Large intestine (tissue), 3 donors: ENCODE data around the gene MCTP2. TPM values are rescaled to one million over a fixed set of nuclear protein-coding genes. Genes with fewer than 3 reads are reported as not detected.

Source experiments
- DNase-seq, 2 donors: peaks; one replicate each; pipeline versions ENCODE4 v3.0.0 to v3.0.0-alpha.2; 2013
- H3K27ac ChIP-seq: one replicate; pipeline ENCODE4 v1.5.1; 2013; ENCODE audit warnings: low read length
- H3K27me3 ChIP-seq: 2 replicates; pipeline ENCODE4 v1.6.1; 2013; ENCODE audit warnings: low read length; ENCODE audit not compliant: control insufficient read depth, insufficient read depth
- H3K36me3 ChIP-seq: 2 replicates; pipeline ENCODE4 v1.6.1; 2013; ENCODE audit warnings: low read length; ENCODE audit not compliant: control insufficient read depth, insufficient read depth
- H3K4me1 ChIP-seq: one replicate; pipeline ENCODE4 v1.6.1; 2013; ENCODE audit warnings: low read length; ENCODE audit not compliant: control insufficient read depth, insufficient read depth
- H3K4me3 ChIP-seq: one replicate; pipeline ENCODE4 v1.5.1; 2013; ENCODE audit warnings: low read length
- H3K9me3 ChIP-seq: one replicate; pipeline ENCODE4 v1.6.1; 2013; ENCODE audit warnings: mild to moderate bottlenecking, low read depth, low read length, moderate library complexity; ENCODE audit not compliant: control insufficient read depth
- WGBS: methylation state at CpG from one replicate; pipeline ENCODE4 v1.1.5; 2013; ENCODE audit warnings: low lambda C conversion rate; ENCODE audit not compliant: insufficient coverage; 5-methylcytosine and 5-hydroxymethylcytosine counted together
- polyA plus RNA-seq: library from polyadenylated mRNA; unstranded; fragments of 120-200 nt; gene quantifications from one replicate; pipeline ENCODE4 v1.2.1, GENCODE V29; 2013

MCTP2 gene
- polyA plus RNA-seq, 1 donor = 18.7 TPM

GRCh38 chr15:94274745-94275144 lies 43.4 kb downstream of the MCTP2 start:
- H3K27me3 ChIP-seq = no peaks in the 10 kb centered on the region
- no peak for DNase-seq
- no CpG with 5 or more reads among the region's 1 CpG for WGBS
- no peaks in the 10 kb centered on the region for H3K9me3 ChIP-seq
- H3K27ac ChIP-seq = no peak overlapping the region
- H3K36me3 ChIP-seq = no peaks in the 10 kb centered on the region
- H3K4me3 ChIP-seq = no peak overlapping the region
- no peaks in the 10 kb centered on the region for H3K4me1 ChIP-seq

- Histone ChIP-seq H3K36me3 (no peaks in the 10 kb centered on the region), H3K27me3 (no peaks in the 10 kb centered on the region), H3K27ac (no peak overlapping the region), H3K4me3 (no peak overlapping the region), H3K4me1 (no peaks in the 10 kb centered on the region), H3K9me3 (no peaks in the 10 kb centered on the region)
- WGBS = 86% methylated on average over 1 of the region's 1 CpG
- DNase-seq = no peak
These were observed 46.1 kb downstream of the MCTP2 start for GRCh38 chr15:94277485-94277884.

- H3K9me3 ChIP-seq = no peaks in the 10 kb centered on the region
- DNase-seq = no peak
- no CpG with 5 or more reads among the region's 2 CpGs for WGBS
- no peak overlapping the region for H3K4me3 ChIP-seq
- no peaks in the 10 kb centered on the region for H3K27me3 ChIP-seq
- H3K36me3 ChIP-seq = no peaks in the 10 kb centered on the region
- no peaks in the 10 kb centered on the region for H3K4me1 ChIP-seq
- H3K27ac ChIP-seq = no peak overlapping the region
These were observed 48.4 kb downstream of the MCTP2 start for GRCh38 chr15:94279736-94280135.

- Histone ChIP-seq H3K4me1 (no peaks in the 10 kb centered on the region), H3K9me3 (no peaks in the 10 kb centered on the region), H3K27ac (no peak overlapping the region), H3K36me3 (no peaks in the 10 kb centered on the region), H3K4me3 (no peak overlapping the region), H3K27me3 (no peaks in the 10 kb centered on the region)
- no peak for DNase-seq
- 100% methylated on average over 2 of the region's 3 CpGs for WGBS
These were observed 48.9 kb downstream of the MCTP2 start for GRCh38 chr15:94280301-94280700.

- no peak overlapping the region for H3K27ac ChIP-seq
- 100% methylated on average over 1 of the region's 7 CpGs for WGBS
- no peaks in the 10 kb centered on the region for H3K36me3 ChIP-seq
- H3K4me1 ChIP-seq = no peaks in the 10 kb centered on the region
- no peak for DNase-seq
- no peak overlapping the region for H3K4me3 ChIP-seq
- no peaks in the 10 kb centered on the region for H3K27me3 ChIP-seq
- no peaks in the 10 kb centered on the region for H3K9me3 ChIP-seq
These were observed 51.2 kb downstream of the MCTP2 start for GRCh38 chr15:94282269-94283250.

GRCh38 chr15:94286583-94286982 lies 55.2 kb downstream of the MCTP2 start:
- H3K4me1 ChIP-seq = no peaks in the 10 kb centered on the region
- H3K36me3 ChIP-seq = no peaks in the 10 kb centered on the region
- WGBS = 100% methylated on average over 2 of the region's 3 CpGs
- H3K27ac ChIP-seq = no peak overlapping the region
- no peak overlapping the region for H3K4me3 ChIP-seq
- no peaks in the 10 kb centered on the region for H3K9me3 ChIP-seq
- DNase-seq = peak in 1 of 2 donors; percentile 8
- H3K27me3 ChIP-seq = no peaks in the 10 kb centered on the region

GRCh38 chr15:94287794-94288246 lies 56.5 kb downstream of the MCTP2 start:
- WGBS = 80% methylated on average over 1 of the region's 4 CpGs
- H3K9me3 ChIP-seq = no peaks in the 10 kb centered on the region
- no peak overlapping the region for H3K4me3 ChIP-seq
- DNase-seq = no peak
- no peaks in the 10 kb centered on the region for H3K27me3 ChIP-seq
- no peaks in the 10 kb centered on the region for H3K36me3 ChIP-seq
- H3K27ac ChIP-seq = no peak overlapping the region
- H3K4me1 ChIP-seq = no peaks in the 10 kb centered on the region

GRCh38 chr15:94290730-94291129 lies 59.4 kb downstream of the MCTP2 start:
- no peaks in the 10 kb centered on the region for H3K9me3 ChIP-seq
- H3K36me3 ChIP-seq = no peaks in the 10 kb centered on the region
- no peak overlapping the region for H3K4me3 ChIP-seq
- H3K27me3 ChIP-seq = no peaks in the 10 kb centered on the region
- no peaks in the 10 kb centered on the region for H3K4me1 ChIP-seq
- DNase-seq = no peak
- WGBS = 100% methylated on average over 1 of the region's 1 CpG
- H3K27ac ChIP-seq = no peak overlapping the region

- Histone ChIP-seq H3K4me3 (no peak overlapping the region), H3K36me3 (no peaks in the 10 kb centered on the region), H3K27ac (no peak overlapping the region), H3K4me1 (no peaks in the 10 kb centered on the region), H3K27me3 (no peaks in the 10 kb centered on the region), H3K9me3 (no peaks in the 10 kb centered on the region)
- WGBS = 50% methylated on average over 3 of the region's 13 CpGs
- DNase-seq = peak in 1 of 2 donors; percentile 62
These were observed 62.3 kb downstream of the MCTP2 start for GRCh38 chr15:94293411-94294402.

GRCh38 chr15:94294556-94294955 lies 63.2 kb downstream of the MCTP2 start:
- H3K27ac ChIP-seq = no peak overlapping the region

More at GRCh38 chr15:94294556-94294955, 63.2 kb downstream of the MCTP2 start:
- Histone ChIP-seq H3K36me3 (no peaks in the 10 kb centered on the region), H3K4me1 (no peaks in the 10 kb centered on the region), H3K4me3 (no peak overlapping the region), H3K9me3 (no peaks in the 10 kb centered on the region), H3K27me3 (no peaks in the 10 kb centered on the region)
- DNase-seq = no peak
- WGBS = 60% methylated on average over 1 of the region's 1 CpG
